ENCODE measurements around the gene WASF2.

DNA sequence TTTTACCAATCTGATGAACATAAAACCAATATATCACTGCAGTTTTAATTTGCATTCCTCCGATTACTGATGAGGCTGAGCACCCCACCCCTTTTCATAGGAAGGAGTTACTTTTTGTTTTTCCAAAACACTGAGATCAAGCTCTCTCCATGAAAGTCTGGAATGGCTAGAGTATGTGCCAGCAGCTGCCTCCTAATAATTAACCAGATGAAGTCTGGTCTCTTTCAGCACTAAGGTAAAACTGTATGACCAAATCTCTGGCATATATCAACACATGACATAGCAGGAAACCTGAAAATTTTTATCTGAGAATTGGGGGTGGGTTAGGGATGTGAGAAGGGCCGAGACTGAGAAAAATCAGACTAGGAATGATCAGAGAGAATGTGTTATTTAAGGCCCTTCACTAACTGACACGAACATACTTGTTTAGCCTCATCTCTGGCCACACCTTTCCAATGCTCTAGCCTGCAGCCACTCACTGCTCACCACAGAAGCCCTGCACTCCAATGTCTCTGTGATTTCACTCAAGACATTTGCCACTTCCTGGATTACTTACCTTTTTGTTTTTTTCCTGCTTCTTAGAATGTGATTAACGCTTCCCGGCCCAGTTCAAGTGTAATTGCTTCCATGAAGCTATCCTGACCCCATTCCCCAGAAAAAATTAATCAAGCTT, 34.7 kb downstream of the WASF2 start:
- TF ChIP-seq, protein P1, sequence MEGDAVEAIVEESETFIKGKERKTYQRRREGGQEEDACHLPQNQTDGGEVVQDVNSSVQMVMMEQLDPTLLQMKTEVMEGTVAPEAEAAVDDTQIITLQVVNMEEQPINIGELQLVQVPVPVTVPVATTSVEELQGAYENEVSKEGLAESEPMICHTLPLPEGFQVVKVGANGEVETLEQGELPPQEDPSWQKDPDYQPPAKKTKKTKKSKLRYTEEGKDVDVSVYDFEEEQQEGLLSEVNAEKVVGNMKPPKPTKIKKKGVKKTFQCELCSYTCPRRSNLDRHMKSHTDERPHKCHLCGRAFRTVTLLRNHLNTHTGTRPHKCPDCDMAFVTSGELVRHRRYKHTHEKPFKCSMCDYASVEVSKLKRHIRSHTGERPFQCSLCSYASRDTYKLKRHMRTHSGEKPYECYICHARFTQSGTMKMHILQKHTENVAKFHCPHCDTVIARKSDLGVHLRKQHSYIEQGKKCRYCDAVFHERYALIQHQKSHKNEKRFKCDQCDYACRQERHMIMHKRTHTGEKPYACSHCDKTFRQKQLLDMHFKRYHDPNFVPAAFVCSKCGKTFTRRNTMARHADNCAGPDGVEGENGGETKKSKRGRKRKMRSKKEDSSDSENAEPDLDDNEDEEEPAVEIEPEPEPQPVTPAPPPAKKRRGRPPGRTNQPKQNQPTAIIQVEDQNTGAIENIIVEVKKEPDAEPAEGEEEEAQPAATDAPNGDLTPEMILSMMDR (IDR thresholded peaks at IDR 0.05; ENCODE audit: low read length), result no peak
- no peak for TF ChIP-seq EZH2 (IDR thresholded peaks at IDR 0.05; ENCODE audit: borderline replicate concordance, low read length)

Measured in OCI-LY1 (cell line).